T-cell (primary cell): ENCODE measurements around the gene DOC2A. TPM values are rescaled to one million over a fixed set of nuclear protein-coding genes. Genes with fewer than 3 reads are reported as not detected.
A peak's percentile ranks its signal among the peaks of the same experiment; 100 is the strongest.

Experiments used
- ATAC-seq, 4 experiments: fragments of 200-7000 bp in 3 of 4; fragments of 150-1000 bp in 1 of 4; cut with Tn5 transposase; replicated peaks in 1 of 4; 1 replicate in 3 of 4; 2 replicates in 1 of 4; pipeline ENCODE4 v1.10.0; 2021; ENCODE audit warnings: moderate library complexity in 3 of 4, mild to moderate bottlenecking in 2 of 4, moderate number of reproducible peaks in 1 of 4
- CTCF ChIA-PET, 2 donors: fragments of 300-600 bp; sonication (Branson Sonifier 250); formaldehyde crosslinking; loops; one replicate each; lab custom pipeline; 2022; ENCODE audit warnings: antibody characterized with exemption in 2 of 2; lab: Charles Lee
- POLR2A ChIA-PET, 2 donors: fragments of 300-600 bp; sonication (Branson Sonifier 250); formaldehyde crosslinking; loops; one replicate each; lab custom pipeline; 2022; ENCODE audit warnings: antibody characterized with exemption in 2 of 2; lab: Charles Lee
- DNase-seq, 35 experiments: peaks; one replicate each; pipeline versions ENCODE4 v3.0.0 to v3.0.0-alpha.2; 2013 to 2023
- H3K27ac ChIP-seq: one replicate; pipeline ENCODE4 v1.5.1; 2013; ENCODE audit warnings: low read length
- H3K27me3 ChIP-seq, 2 experiments: replicated peaks in 1 of 2; 1 replicate in 1 of 2; 2 replicates in 1 of 2; pipeline versions ENCODE4 v1.6.1 to v1.7.0; 2013; ENCODE audit warnings: low read length in 1 of 2, mixed read lengths in 1 of 2; ENCODE audit not compliant: control insufficient read depth in 2 of 2, insufficient read depth in 2 of 2; ENCODE audit errors: extremely low read depth in 1 of 2
- H3K36me3 ChIP-seq, 2 donors: 1 replicate in 1 of 2; 2 replicates in 1 of 2; pipeline versions ENCODE4 v1.6.1 to v1.7.0; 2013; ENCODE audit warnings: low read length in 1 of 2; ENCODE audit not compliant: control insufficient read depth in 2 of 2, insufficient read depth in 1 of 2; ENCODE audit errors: extremely low read depth in 1 of 2
- H3K4me1 ChIP-seq, 2 experiments: 1 replicate in 1 of 2; 2 replicates in 1 of 2; pipeline versions ENCODE4 v1.6.1 to v1.7.0; 2013; ENCODE audit warnings: low read length in 2 of 2, mixed read lengths in 1 of 2; ENCODE audit not compliant: insufficient read depth in 2 of 2, control insufficient read depth in 1 of 2; ENCODE audit errors: extremely low read depth in 1 of 2
- H3K4me3 ChIP-seq, 2 donors: 1 replicate in 1 of 2; 2 replicates in 1 of 2; pipeline versions ENCODE4 v1.5.1 to v1.7.0; 2013; ENCODE audit warnings: mild to moderate bottlenecking in 2 of 2, low read length in 1 of 2, moderate library complexity in 1 of 2; ENCODE audit not compliant: control insufficient read depth in 1 of 2; ENCODE audit errors: extremely low read depth in 1 of 2
- H3K9me3 ChIP-seq: 2 replicates; pipeline ENCODE4 v1.7.0; 2013
- H3K27ac Mint-ChIP-seq, 2 donors: one replicate each; pipeline ENCODE4 v1.8.0; 2020 to 2021; ENCODE audit warnings: mild to moderate bottlenecking in 2 of 2, mixed read lengths in 2 of 2
- H3K27me3 Mint-ChIP-seq, 2 donors: one replicate each; pipeline ENCODE4 v1.8.0; 2021 to 2022; ENCODE audit warnings: mixed read lengths in 2 of 2
- H3K36me3 Mint-ChIP-seq: one replicate; pipeline ENCODE4 v1.8.0; 2021; ENCODE audit warnings: mixed read lengths
- H3K4me1 Mint-ChIP-seq, 3 donors: one replicate each; pipeline ENCODE4 v1.8.0; 2020 to 2022; ENCODE audit warnings: mixed read lengths in 3 of 3, mild to moderate bottlenecking in 1 of 3
- H3K4me3 Mint-ChIP-seq, 3 donors: one replicate each; pipeline ENCODE4 v1.8.0; 2020 to 2022; ENCODE audit warnings: mild to moderate bottlenecking in 3 of 3, mixed read lengths in 3 of 3, moderate library complexity in 3 of 3
- H3K9me3 Mint-ChIP-seq, 3 donors: one replicate each; pipeline ENCODE4 v1.8.0; 2020 to 2022; ENCODE audit warnings: mixed read lengths in 3 of 3
- WGBS: methylation state at CpG from one replicate; pipeline ENCODE4 v1.1.5; 2013; ENCODE audit warnings: missing lambda C conversion rate; ENCODE audit not compliant: insufficient coverage; 5-methylcytosine and 5-hydroxymethylcytosine counted together
- total RNA-seq, 35 experiments: library from RNA in 6 of 35; stranded (reverse) in 6 of 35; fragments of 120-200 nt in 1 of 35; gene quantifications; one replicate each; pipeline versions ENCODE4 v1.2.1 to v1.2.4 and lab custom pipeline; 2013 to 2026

DOC2A gene
- total RNA-seq, 5 donors from 2014 or later (not counting 1 experiment from before 2014, with no cell fraction given) = 0.15 to 0.38 (median 0.26) TPM; not detected in 1

DNA sequence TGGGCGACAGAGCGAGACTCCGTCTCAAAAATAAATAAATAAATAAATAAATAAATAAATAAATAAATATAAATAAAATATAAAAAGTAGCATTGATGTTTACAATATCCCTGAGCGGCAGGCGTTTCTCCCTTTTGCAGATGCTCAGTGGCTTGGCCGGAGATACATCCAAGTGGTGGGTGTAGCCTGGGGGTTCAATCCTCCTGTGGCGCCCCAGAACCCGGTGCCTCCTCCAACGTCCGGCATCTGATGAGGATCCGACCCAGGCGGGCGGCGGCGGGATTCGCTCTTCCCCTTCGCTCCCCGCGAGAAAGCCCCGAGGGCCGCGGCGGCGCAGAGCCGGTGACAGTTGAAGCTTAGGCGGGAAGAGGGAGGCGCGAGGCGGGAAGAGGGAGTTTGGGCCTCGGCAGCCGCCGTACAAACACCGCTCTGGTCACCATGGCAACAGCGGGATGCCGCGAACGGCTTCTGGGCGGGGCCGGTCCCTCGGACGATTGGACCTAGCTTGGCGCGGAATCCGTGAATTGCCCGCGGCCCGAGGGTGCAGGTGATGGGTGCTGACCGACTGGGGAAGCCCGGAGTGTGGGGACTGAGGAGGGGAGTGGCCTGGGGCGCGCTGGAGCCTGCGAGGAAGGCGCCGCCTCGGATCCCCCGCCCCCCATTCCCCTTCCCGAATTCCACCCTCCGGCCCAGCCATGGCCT lies 42.0 kb upstream of the DOC2A start:
- no peaks in the 10 kb centered on the region for H3K9me3 Mint-ChIP-seq
- H3K27ac Mint-ChIP-seq = peak overlapping the region; percentile 55 to 63
- under 1% methylated on average over 38 of the region's 58 CpGs for WGBS
- H3K27me3 Mint-ChIP-seq = no peaks in the 10 kb centered on the region
- no peaks in the 10 kb centered on the region for H3K36me3 Mint-ChIP-seq
- Histone ChIP-seq H3K27ac (no peak overlapping the region), H3K27me3 (peaks cover 0 to 8% of the 10 kb centered on the region in 2 experiments), H3K36me3 (no peaks in the 10 kb centered on the region), H3K9me3 (no peaks in the 10 kb centered on the region), H3K4me3 (peak overlapping the region; percentile 65 to 69), H3K4me1 (peaks cover 12 to 30% of the 10 kb centered on the region in 2 experiments)
- CTCF ChIA-PET = interaction anchor here in 1 of 2 donors (0.5 kb wide), 1 partner anchor 15 kb away, joined by 4 read pairs; no protein-coding TSS in a partner anchor
- peaks cover 18 to 28% (median 23%) of the 10 kb centered on the region in 3 donors for H3K4me1 Mint-ChIP-seq
- peak; percentile 76 to 81 (median 77) for ATAC-seq
- H3K4me3 Mint-ChIP-seq = peak overlapping the region; percentile 82 to 86 (median 82)
- POLR2A ChIA-PET = interaction anchor here in 1 of 2 donors (0.6 kb wide), 1 partner anchor 37 kb away, joined by 8 read pairs; no protein-coding TSS in a partner anchor
- DNase-seq = peak; percentile 53 to 92 (median 77)

DNA sequence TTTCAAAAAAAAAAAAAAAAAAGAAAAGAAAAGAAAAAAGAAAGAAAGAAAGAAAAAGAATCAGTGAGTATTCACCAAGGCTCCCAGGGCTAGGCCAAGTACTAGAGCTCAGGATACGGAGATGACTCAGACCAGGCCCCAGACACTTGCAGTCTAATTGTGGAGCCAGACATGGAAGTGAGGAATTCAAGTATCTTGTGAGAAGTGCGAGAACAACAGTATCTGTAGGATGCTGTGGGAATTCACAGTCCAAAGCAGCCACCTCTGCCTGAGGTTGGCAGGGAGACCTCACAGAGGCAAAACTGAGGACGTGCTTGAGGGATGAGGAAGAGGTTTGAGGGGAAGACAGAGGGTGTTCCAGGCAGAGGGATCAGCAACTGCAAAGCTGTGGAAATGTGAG lies 40.7 kb upstream of the DOC2A start:
- Mint-ChIP-seq H3K4me3 (peak overlapping the region; percentile 53 to 82 (median 67)), H3K27me3 (no peaks in the 10 kb centered on the region), H3K9me3 (no peaks in the 10 kb centered on the region), H3K27ac (no peak overlapping the region), H3K4me1 (peaks cover 18 to 28% (median 23%) of the 10 kb centered on the region in 3 donors), H3K36me3 (no peaks in the 10 kb centered on the region)
- Histone ChIP-seq H3K27me3 (peaks cover 0 to 9% of the 10 kb centered on the region in 2 experiments), H3K4me3 (no peak overlapping the region), H3K27ac (no peak overlapping the region), H3K36me3 (no peaks in the 10 kb centered on the region), H3K9me3 (no peaks in the 10 kb centered on the region), H3K4me1 (peaks cover 12 to 30% of the 10 kb centered on the region in 2 experiments)
- CTCF ChIA-PET = interaction anchor here in 1 of 2 donors (0.7 kb wide), 1 partner anchor 1022 kb away, joined by 4 read pairs; no protein-coding TSS in a partner anchor
- 100% methylated on average over 3 of the region's 3 CpGs for WGBS
- POLR2A ChIA-PET = interaction anchor here in 1 of 2 donors (1.0 kb wide), 1 partner anchor 78 kb away, joined by 4 read pairs; the partner anchor contains the start of gene TAOK2
- no peak for ATAC-seq
- no peak for DNase-seq

DNA sequence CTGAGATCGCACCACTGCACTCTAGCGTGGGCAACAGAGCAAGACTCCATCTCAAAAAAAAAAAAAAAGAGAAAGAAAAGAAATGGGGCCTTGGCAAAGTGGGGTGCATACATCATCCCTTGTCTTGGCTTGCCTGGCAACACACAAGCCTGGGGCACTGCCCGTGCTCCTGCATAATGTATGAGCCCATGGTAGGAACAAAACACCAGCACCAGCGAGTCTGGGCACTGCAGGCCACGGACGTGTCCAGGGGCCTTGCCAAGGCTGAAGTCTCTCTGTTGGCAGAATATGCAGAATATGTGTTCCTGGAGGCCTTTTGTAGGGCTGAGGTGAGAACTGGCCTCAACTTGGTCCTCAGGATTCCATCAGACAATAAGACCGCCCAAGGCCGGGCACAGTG lies 39.0 kb upstream of the DOC2A start:
- Mint-ChIP-seq H3K4me3 (no peak overlapping the region), H3K27ac (no peak overlapping the region), H3K4me1 (peaks cover 17 to 19% (median 18%) of the 10 kb centered on the region in 3 donors), H3K9me3 (no peaks in the 10 kb centered on the region), H3K36me3 (no peaks in the 10 kb centered on the region), H3K27me3 (no peaks in the 10 kb centered on the region)
- WGBS = 99% methylated on average over 6 of the region's 8 CpGs
- CTCF ChIA-PET = no interaction called here
- H3K4me1 ChIP-seq = peaks cover 10 to 22% of the 10 kb centered on the region in 2 experiments
- H3K4me3 ChIP-seq = no peak overlapping the region
- H3K36me3 ChIP-seq = no peaks in the 10 kb centered on the region
- peaks cover 0 to 17% of the 10 kb centered on the region in 2 experiments for H3K27me3 ChIP-seq
- POLR2A ChIA-PET = no interaction called here
- DNase-seq (no peak), ATAC-seq (no peak)
- H3K9me3 ChIP-seq = no peaks in the 10 kb centered on the region
- no peak overlapping the region for H3K27ac ChIP-seq

DNA sequence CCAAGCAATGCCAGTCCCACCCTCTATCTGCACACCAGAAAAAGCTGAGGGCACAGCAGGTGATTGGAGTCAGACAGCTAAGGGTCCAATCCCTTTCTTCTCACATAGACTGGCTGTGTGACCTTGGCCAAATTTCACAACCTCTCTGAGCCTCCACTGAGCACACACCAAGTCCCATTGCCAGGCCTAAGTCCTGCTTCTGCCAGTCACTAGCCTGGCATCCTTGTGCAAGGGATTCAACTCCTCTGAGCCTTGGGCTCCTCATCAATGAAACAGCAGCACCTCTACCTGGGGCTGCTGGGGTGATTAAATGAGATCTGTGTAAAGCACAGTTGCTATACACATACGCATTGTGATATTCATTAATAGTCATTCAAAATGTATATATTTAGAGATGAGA lies 35.8 kb upstream of the DOC2A start:
- peaks cover 2 to 3% (median 2%) of the 10 kb centered on the region in 3 donors for H3K4me1 Mint-ChIP-seq
- Histone ChIP-seq H3K27me3 (peaks cover 0 to 10% of the 10 kb centered on the region in 2 experiments), H3K4me1 (no peaks in the 10 kb centered on the region), H3K4me3 (no peak overlapping the region), H3K9me3 (no peaks in the 10 kb centered on the region), H3K36me3 (no peaks in the 10 kb centered on the region), H3K27ac (no peak overlapping the region)
- no peaks in the 10 kb centered on the region for H3K36me3 Mint-ChIP-seq
- no peak overlapping the region for H3K27ac Mint-ChIP-seq
- ChIA-PET CTCF (no interaction called here), POLR2A (no interaction called here)
- ATAC-seq (no peak), DNase-seq (no peak)
- no peaks in the 10 kb centered on the region for H3K9me3 Mint-ChIP-seq
- H3K27me3 Mint-ChIP-seq = no peaks in the 10 kb centered on the region
- H3K4me3 Mint-ChIP-seq = no peak overlapping the region
- WGBS = no CpG with 5 or more reads among the region's 1 CpG

DNA sequence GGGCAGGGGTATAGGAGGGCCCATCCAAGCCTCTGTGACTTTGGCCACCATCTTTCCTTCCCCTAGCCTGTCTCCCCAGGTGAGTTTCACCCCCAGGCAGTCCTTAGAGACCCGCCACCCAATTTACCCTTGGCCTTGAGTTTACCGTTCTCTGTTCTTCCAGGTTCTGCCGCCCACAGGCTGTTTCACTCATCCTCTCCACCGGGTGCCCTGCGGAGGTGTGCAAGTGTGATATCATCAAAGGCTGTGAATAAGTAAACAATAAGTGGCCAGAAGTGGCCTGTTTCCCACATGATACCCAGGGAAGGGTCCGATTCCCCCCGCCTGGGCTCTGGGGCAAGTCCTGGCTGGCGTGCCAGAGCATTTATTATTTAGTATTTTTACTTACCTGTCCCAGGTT lies 35.4 kb upstream of the DOC2A start:
- ATAC-seq (no peak), DNase-seq (no peak)
- Histone ChIP-seq H3K27me3 (peaks cover 0 to 13% of the 10 kb centered on the region in 2 experiments), H3K4me3 (no peak overlapping the region), H3K36me3 (no peaks in the 10 kb centered on the region), H3K9me3 (no peaks in the 10 kb centered on the region), H3K27ac (no peak overlapping the region), H3K4me1 (no peaks in the 10 kb centered on the region)
- POLR2A ChIA-PET = no interaction called here
- 20% methylated on average over 2 of the region's 8 CpGs for WGBS
- Mint-ChIP-seq H3K27ac (no peak overlapping the region), H3K27me3 (no peaks in the 10 kb centered on the region), H3K9me3 (no peaks in the 10 kb centered on the region), H3K4me3 (no peak overlapping the region), H3K36me3 (no peaks in the 10 kb centered on the region), H3K4me1 (no peaks in the 10 kb centered on the region)
- CTCF ChIA-PET = no interaction called here

DNA sequence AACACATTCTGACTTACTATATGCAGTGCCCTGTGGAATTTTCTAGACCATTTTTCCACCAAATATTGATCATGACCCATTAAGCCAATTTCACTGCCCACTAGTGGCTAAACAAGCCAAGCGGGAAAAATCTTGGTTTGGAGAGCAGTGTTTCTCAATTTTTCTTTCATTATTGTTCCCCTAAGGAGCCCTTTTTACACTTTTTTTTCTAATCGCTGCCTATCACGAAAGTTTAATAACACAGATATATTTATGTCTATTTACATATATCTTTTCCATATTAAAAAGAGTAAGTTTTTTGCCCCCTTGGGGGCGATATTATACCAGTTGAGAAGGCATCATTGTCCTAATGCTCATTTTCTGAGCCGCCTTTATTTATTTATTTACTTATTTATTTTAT lies 31.0 kb upstream of the DOC2A start:
- POLR2A ChIA-PET = no interaction called here
- CTCF ChIA-PET = no interaction called here

More for the DNA sequence above, 31.0 kb upstream of the DOC2A start:
- Histone ChIP-seq H3K27me3 (peaks cover 0 to 13% of the 10 kb centered on the region in 2 experiments), H3K4me1 (no peaks in the 10 kb centered on the region), H3K36me3 (no peaks in the 10 kb centered on the region), H3K4me3 (no peak overlapping the region), H3K27ac (no peak overlapping the region), H3K9me3 (no peaks in the 10 kb centered on the region)
- DNase-seq (peak in 1 of 35 experiments; percentile 55), ATAC-seq (peak in 1 of 4 experiments; percentile 36)
- no peak overlapping the region for H3K4me3 Mint-ChIP-seq
- no peaks in the 10 kb centered on the region for H3K4me1 Mint-ChIP-seq
- H3K36me3 Mint-ChIP-seq = no peaks in the 10 kb centered on the region
- H3K27ac Mint-ChIP-seq = no peak overlapping the region
- H3K9me3 Mint-ChIP-seq = no peaks in the 10 kb centered on the region
- no CpG with 5 or more reads among the region's 5 CpGs for whole genome bisulfite sequencing
- H3K27me3 Mint-ChIP-seq = peaks cover 0 to 4% of the 10 kb centered on the region in 2 donors
